HepG2 (cell line): ENCODE measurements around the gene SLC35D2. TPM values are rescaled to one million over a fixed set of nuclear protein-coding genes. Genes with fewer than 3 reads are reported as not detected.

Experiments used
- ATRX ChIP-seq: sonication (generic); formaldehyde crosslinking; IDR thresholded peaks from 2 replicates; pipeline ENCODE4 v1.4.0; 2020; ENCODE audit warnings: missing genetic modification reagents, borderline replicate concordance
- FOSL1 ChIP-seq: sonication (generic); formaldehyde crosslinking; IDR thresholded peaks from 2 replicates; pipeline ENCODE4 v1.9.0; 2021; ENCODE audit warnings: missing genetic modification reagents, borderline replicate concordance
- FOXK1 ChIP-seq: sonication (generic); formaldehyde crosslinking; IDR thresholded peaks from 2 replicates; pipeline ENCODE4 v1.4.0; 2020; ENCODE audit warnings: low read depth, missing genetic modification reagents, borderline replicate concordance
- FOXO1 ChIP-seq: sonication (generic); formaldehyde crosslinking; IDR thresholded peaks from 2 replicates; pipeline ENCODE4 v1.4.0; 2020; ENCODE audit warnings: missing genetic modification reagents
- MXI1 ChIP-seq: IDR thresholded peaks from 3 replicates; pipeline ENCODE4 v1.6.1; 2012; ENCODE audit warnings: low read depth, low read length, inconsistent platforms, borderline replicate concordance
- NONO ChIP-seq, 2 experiments: fragments of 450-650 bp in 1 of 2; sonication (generic) in 1 of 2; formaldehyde crosslinking in 1 of 2; IDR thresholded peaks in 1 of 2; conservative IDR thresholded peaks in 1 of 2; 2 replicates each; pipeline versions ENCODE4 v1.6.1 to v1.8.0; 2017 to 2022; ENCODE audit warnings: mild to moderate bottlenecking in 1 of 2, missing genetic modification reagents in 1 of 2, moderate library complexity in 1 of 2
- ONECUT2 ChIP-seq: sonication (generic); formaldehyde crosslinking; IDR thresholded peaks from 2 replicates; pipeline ENCODE4 v1.4.0; 2020; ENCODE audit warnings: missing genetic modification reagents
- ZNF235 ChIP-seq: sonication (generic); formaldehyde crosslinking; IDR thresholded peaks from 2 replicates; pipeline ENCODE4 v1.8.1; 2023; ENCODE audit warnings: mild to moderate bottlenecking, missing genetic modification reagents, borderline replicate concordance
- ZNF256 ChIP-seq: sonication (generic); formaldehyde crosslinking; conservative IDR thresholded peaks from 2 replicates; pipeline ENCODE4 v1.4.0; 2020; ENCODE audit warnings: missing genetic modification reagents
- polyA plus RNA-seq, 8 experiments: library from polyadenylated mRNA; depleted of rRNA in 3 of 8; stranded (reverse) in 7 of 8; unstranded in 1 of 8; fragments of >200 nt; fragmentation: Illumina TruSeq in 4 of 8; extraction: Trizol in 4 of 8; gene quantifications; 2 replicates each; pipeline versions ENCODE4 v1.2.1 to v1.2.3, GENCODE V29; 2011 to 2016; ENCODE audit warnings: low read depth in 4 of 8, missing spikeins in 1 of 8, mixed read lengths in 1 of 8; ENCODE audit not compliant: insufficient read depth in 1 of 8
- total RNA-seq, 5 experiments: library from RNA; depleted of rRNA; stranded (reverse); fragments of >200 nt; fragmentation: Illumina TruSeq; extraction: Trizol; gene quantifications; 2 replicates each; pipeline ENCODE4 v1.2.3, GENCODE V29; 2016; ENCODE audit warnings: low read depth in 1 of 5
- TF ChIP-seq, protein P1 (sequence below), 2 experiments: fragments of 450-650 bp in 1 of 2; sonication (generic) in 1 of 2; formaldehyde crosslinking in 1 of 2; IDR thresholded peaks; 2 replicates each; pipeline versions ENCODE4 v1.6.1 to v1.8.0; 2016 to 2022; ENCODE audit warnings: antibody characterized with exemption in 1 of 2, mild to moderate bottlenecking in 1 of 2, missing genetic modification reagents in 1 of 2
- TF ChIP-seq, protein P2 (sequence below): sonication (generic); formaldehyde crosslinking; conservative IDR thresholded peaks from 2 replicates; pipeline ENCODE4 v1.8.1; 2023; ENCODE audit warnings: missing genetic modification reagents
- TF ChIP-seq, protein P3 (sequence below): sonication (generic); formaldehyde crosslinking; IDR thresholded peaks from 2 replicates; pipeline ENCODE4 v1.4.0; 2020; ENCODE audit warnings: missing genetic modification reagents; ENCODE audit errors: not compliant biosample characterization
- TF ChIP-seq, protein P4 (sequence below): sonication (generic); formaldehyde crosslinking; IDR thresholded peaks from 2 replicates; pipeline ENCODE4 v1.5.0; 2020; ENCODE audit warnings: mild to moderate bottlenecking, missing genetic modification reagents, borderline replicate concordance

The SLC35D2 gene
- total and polyA plus RNA-seq, 2 of the 13 experiments (the other 11 are each of a cell fraction or from before 2014, with no cell fraction given) = 96.2 to 103 TPM

DNA sequence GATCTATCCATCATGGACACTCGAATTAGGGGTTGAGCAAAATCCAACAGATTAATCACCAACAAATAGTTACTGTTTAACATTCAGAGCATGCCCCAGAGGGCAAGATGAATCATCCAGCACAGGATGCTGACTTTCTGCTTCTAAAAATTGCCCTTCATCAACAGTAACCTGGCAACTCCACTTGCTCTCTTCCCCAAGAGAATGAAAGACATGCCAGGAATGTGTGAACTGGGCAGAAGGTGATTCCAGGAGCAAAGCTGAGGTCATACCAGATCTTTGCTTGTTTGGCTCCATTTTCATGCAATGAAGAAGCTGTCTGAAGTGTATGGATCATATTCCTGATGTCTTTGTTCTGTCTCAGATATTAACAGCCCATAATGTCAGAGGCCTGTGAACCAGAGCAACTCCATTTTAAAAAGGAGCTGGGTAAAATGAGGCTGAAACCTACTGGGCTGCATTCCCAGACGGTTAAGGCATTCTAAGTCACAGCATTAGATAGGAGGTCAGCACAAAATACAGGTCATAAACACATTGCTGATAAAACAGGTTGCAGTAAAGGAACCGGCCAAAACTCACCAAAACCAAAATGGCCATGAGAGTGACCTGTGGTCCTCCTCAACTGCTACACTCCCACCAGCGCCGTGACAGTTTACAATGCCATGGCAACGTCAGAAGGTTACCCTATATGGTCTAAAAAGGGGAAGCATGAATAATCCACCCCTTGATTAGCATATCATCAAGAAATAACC lies 37.1 kb upstream of the SLC35D2 start (continued):
- TF ChIP-seq, protein P1, sequence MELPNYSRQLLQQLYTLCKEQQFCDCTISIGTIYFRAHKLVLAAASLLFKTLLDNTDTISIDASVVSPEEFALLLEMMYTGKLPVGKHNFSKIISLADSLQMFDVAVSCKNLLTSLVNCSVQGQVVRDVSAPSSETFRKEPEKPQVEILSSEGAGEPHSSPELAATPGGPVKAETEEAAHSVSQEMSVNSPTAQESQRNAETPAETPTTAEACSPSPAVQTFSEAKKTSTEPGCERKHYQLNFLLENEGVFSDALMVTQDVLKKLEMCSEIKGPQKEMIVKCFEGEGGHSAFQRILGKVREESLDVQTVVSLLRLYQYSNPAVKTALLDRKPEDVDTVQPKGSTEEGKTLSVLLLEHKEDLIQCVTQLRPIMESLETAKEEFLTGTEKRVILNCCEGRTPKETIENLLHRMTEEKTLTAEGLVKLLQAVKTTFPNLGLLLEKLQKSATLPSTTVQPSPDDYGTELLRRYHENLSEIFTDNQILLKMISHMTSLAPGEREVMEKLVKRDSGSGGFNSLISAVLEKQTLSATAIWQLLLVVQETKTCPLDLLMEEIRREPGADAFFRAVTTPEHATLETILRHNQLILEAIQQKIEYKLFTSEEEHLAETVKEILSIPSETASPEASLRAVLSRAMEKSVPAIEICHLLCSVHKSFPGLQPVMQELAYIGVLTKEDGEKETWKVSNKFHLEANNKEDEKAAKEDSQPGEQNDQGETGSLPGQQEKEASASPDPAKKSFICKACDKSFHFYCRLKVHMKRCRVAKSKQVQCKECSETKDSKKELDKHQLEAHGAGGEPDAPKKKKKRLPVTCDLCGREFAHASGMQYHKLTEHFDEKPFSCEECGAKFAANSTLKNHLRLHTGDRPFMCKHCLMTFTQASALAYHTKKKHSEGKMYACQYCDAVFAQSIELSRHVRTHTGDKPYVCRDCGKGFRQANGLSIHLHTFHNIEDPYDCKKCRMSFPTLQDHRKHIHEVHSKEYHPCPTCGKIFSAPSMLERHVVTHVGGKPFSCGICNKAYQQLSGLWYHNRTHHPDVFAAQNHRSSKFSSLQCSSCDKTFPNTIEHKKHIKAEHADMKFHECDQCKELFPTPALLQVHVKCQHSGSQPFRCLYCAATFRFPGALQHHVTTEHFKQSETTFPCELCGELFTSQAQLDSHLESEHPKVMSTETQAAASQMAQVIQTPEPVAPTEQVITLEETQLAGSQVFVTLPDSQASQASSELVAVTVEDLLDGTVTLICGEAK (IDR thresholded peaks at IDR 0.05) = no peak
- TF ChIP-seq, protein P1 (CRISPR knock-in tag; IDR thresholded peaks at IDR 0.05) = no peak; the same call in 1 of the 2 replicates
- TF ChIP-seq FOXO1 (CRISPR knock-in tag) (peak; percentile 44; the same call in 1 of the 2 replicates), NONO (IDR thresholded peaks at IDR 0.05) (no peak), NONO (CRISPR knock-in tag; conservative IDR thresholded peaks at IDR 0.05) (no peak), ONECUT2 (CRISPR knock-in tag) (no peak), ZNF235 (CRISPR knock-in tag) (no peak), FOSL1 (peak; percentile 83; the same call in 1 of the 2 replicates), MXI1 (peak; percentile 70; the same call in 2 of the 3 replicates), ATRX (no peak), FOXK1 (peak; percentile 42; the same call in 1 of the 2 replicates), ZNF256 (CRISPR knock-in tag) (no peak)
- TF ChIP-seq, protein P2, sequence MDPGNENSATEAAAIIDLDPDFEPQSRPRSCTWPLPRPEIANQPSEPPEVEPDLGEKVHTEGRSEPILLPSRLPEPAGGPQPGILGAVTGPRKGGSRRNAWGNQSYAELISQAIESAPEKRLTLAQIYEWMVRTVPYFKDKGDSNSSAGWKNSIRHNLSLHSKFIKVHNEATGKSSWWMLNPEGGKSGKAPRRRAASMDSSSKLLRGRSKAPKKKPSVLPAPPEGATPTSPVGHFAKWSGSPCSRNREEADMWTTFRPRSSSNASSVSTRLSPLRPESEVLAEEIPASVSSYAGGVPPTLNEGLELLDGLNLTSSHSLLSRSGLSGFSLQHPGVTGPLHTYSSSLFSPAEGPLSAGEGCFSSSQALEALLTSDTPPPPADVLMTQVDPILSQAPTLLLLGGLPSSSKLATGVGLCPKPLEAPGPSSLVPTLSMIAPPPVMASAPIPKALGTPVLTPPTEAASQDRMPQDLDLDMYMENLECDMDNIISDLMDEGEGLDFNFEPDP (CRISPR knock-in tag) = no peak
- TF ChIP-seq, protein P3, sequence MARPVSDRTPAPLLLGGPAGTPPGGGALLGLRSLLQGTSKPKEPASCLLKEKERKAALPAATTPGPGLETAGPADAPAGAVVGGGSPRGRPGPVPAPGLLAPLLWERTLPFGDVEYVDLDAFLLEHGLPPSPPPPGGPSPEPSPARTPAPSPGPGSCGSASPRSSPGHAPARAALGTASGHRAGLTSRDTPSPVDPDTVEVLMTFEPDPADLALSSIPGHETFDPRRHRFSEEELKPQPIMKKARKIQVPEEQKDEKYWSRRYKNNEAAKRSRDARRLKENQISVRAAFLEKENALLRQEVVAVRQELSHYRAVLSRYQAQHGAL (CRISPR knock-in tag) = no peak
- TF ChIP-seq, protein P4, sequence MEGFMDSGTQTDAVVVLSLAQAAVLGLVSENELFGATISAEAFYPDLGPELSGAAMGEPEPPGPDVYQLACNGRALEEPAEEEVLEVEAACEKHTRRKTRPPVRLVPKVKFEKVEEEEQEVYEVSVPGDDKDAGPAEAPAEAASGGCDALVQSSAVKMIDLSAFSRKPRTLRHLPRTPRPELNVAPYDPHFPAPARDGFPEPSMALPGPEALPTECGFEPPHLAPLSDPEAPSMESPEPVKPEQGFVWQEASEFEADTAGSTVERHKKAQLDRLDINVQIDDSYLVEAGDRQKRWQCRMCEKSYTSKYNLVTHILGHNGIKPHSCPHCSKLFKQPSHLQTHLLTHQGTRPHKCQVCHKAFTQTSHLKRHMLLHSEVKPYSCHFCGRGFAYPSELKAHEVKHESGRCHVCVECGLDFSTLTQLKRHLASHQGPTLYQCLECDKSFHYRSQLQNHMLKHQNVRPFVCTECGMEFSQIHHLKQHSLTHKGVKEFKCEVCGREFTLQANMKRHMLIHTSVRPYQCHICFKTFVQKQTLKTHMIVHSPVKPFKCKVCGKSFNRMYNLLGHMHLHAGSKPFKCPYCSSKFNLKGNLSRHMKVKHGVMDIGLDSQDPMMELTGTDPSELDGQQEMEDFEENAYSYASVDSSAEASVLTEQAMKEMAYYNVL (CRISPR knock-in tag) = 0 out of 2 replicates have a peak, but pooled peaks have one; percentile 44
